SK-N-SH (cell line): ENCODE results near the gene NLRP1. TPM values are rescaled to one million over a fixed set of nuclear protein-coding genes. Genes with fewer than 3 reads are reported as not detected.

Experiments
- CTCF ChIA-PET: fragments of 300-600, 350-600 bp; formaldehyde crosslinking; extraction: SDS; loops from one replicate; lab custom pipeline; 2021; lab: Yijun Ruan, JAX
- POLR2A ChIA-PET: fragments of 350-600 bp; sonication (Branson Sonifier 250); formaldehyde crosslinking; extraction: SDS; loops from one replicate; lab custom pipeline; 2020; ENCODE audit warnings: antibody characterized with exemption, inconsistent platforms; lab: Yijun Ruan, JAX
- DNase-seq: peaks from one replicate; pipeline ENCODE4 v3.0.0; 2012
- H2AFZ ChIP-seq: fragments of 200-600 bp; sonication (generic); 2 replicates; pipeline ENCODE4 v1.8.1; 2016; ENCODE audit warnings: antibody characterized with exemption, mild to moderate bottlenecking, low read depth
- H3F3A ChIP-seq: fragments of 200-600 bp; sonication (generic); replicated peaks from 2 replicates; pipeline ENCODE3; 2016; ENCODE audit warnings: antibody characterized with exemption, mild to moderate bottlenecking; ENCODE audit not compliant: insufficient read depth
- H3K27ac ChIP-seq, 2 experiments: fragments of 200-500 bp in 1 of 2; fragments of 200-600 bp in 1 of 2; sonication (Bioruptor generic) in 1 of 2; sonication (generic), shearing (Covaris generic) in 1 of 2; 2 replicates each; pipeline versions ENCODE4 v1.5.1 to v1.6.1; 2014 to 2016; ENCODE audit warnings: low read depth in 2 of 2, inconsistent platforms in 1 of 2, low read length in 1 of 2, mild to moderate bottlenecking in 1 of 2, mixed read lengths in 1 of 2
- H3K27me3 ChIP-seq: fragments of 200-600 bp; sonication (generic), shearing (Covaris generic); 2 replicates; pipeline ENCODE4 v1.6.1; 2016; ENCODE audit warnings: mixed run types; ENCODE audit not compliant: insufficient read depth
- H3K36me3 ChIP-seq, 2 experiments: fragments of 200-500 bp in 1 of 2; fragments of 200-600 bp in 1 of 2; sonication (Bioruptor generic) in 1 of 2; sonication (generic) in 1 of 2; replicated peaks in 1 of 2; 2 replicates each; pipeline versions ENCODE3 to v1.5.1; 2014 to 2016; ENCODE audit warnings: low read length in 1 of 2, mild to moderate bottlenecking in 1 of 2; ENCODE audit not compliant: insufficient read depth in 2 of 2, control insufficient read depth in 1 of 2
- H3K4me1 ChIP-seq, 2 experiments: fragments of 200-500 bp in 1 of 2; fragments of 200-600 bp in 1 of 2; sonication (Bioruptor generic) in 1 of 2; sonication (generic), shearing (Covaris generic) in 1 of 2; 2 replicates each; pipeline versions ENCODE4 v1.5.1 to v1.6.1; 2014 to 2016; ENCODE audit warnings: low read depth in 1 of 2, low read length in 1 of 2, mixed run types in 1 of 2; ENCODE audit not compliant: insufficient read depth in 2 of 2, control insufficient read depth in 1 of 2
- H3K4me2 ChIP-seq: fragments of 200-600 bp; sonication (generic), shearing (Covaris generic); 2 replicates; pipeline ENCODE4 v1.6.1; 2017; ENCODE audit warnings: mixed run types
- H3K4me3 ChIP-seq, 2 experiments: fragments of 200-500 bp in 1 of 2; fragments of 200-600 bp in 1 of 2; sonication (Bioruptor generic) in 1 of 2; sonication (generic), shearing (Covaris generic) in 1 of 2; 2 replicates each; pipeline versions ENCODE4 v1.5.1 to v1.8.1; 2014 to 2016; ENCODE audit warnings: low read depth in 2 of 2, inconsistent platforms in 1 of 2, low read length in 1 of 2, mild to moderate bottlenecking in 1 of 2, mixed read lengths in 1 of 2, moderate library complexity in 1 of 2
- H3K79me2 ChIP-seq: fragments of 200-600 bp; sonication (generic); 2 replicates; pipeline ENCODE4 v1.8.1; 2017; ENCODE audit warnings: mild to moderate bottlenecking; ENCODE audit not compliant: insufficient read depth
- H3K9ac ChIP-seq: fragments of 200-600 bp; sonication (generic); 2 replicates; pipeline ENCODE4 v1.6.1; 2017; ENCODE audit warnings: mixed run types
- H3K9me2 ChIP-seq: fragments of 200-600 bp; sonication (generic); 2 replicates; pipeline ENCODE4 v1.6.1; 2017; ENCODE audit warnings: mixed run types
- H3K9me3 ChIP-seq: fragments of 200-600 bp; sonication (generic); 2 replicates; pipeline ENCODE4 v1.6.1; 2017; ENCODE audit warnings: mixed run types, mild to moderate bottlenecking, moderate library complexity
- H4K20me1 ChIP-seq: fragments of 200-600 bp; sonication (generic); 2 replicates; pipeline ENCODE4 v1.6.1; 2017; ENCODE audit warnings: mild to moderate bottlenecking, mixed run types; ENCODE audit not compliant: insufficient read depth
- EP300 ChIP-seq, 2 experiments: IDR thresholded peaks; 2 replicates each; pipeline versions ENCODE4 v1.4.0 to v1.6.1; 2012; ENCODE audit warnings: borderline replicate concordance in 1 of 2, low read depth in 1 of 2, low read length in 1 of 2
- EZH2phosphoT487 ChIP-seq: fragments of 200-600 bp; sonication (generic); IDR thresholded peaks from 2 replicates; pipeline ENCODE4 v1.6.1; 2017; ENCODE audit warnings: low read depth, mixed run types, mild to moderate bottlenecking, antibody characterized with exemption, moderate library complexity, borderline replicate concordance
- FOSL2 ChIP-seq: IDR thresholded peaks from 2 replicates; pipeline ENCODE4 v1.4.0; 2012; ENCODE audit warnings: low read depth, mild to moderate bottlenecking, moderate library complexity, borderline replicate concordance
- JUND ChIP-seq: IDR thresholded peaks from 2 replicates; pipeline ENCODE4 v1.4.0; 2012
- NFIC ChIP-seq: IDR thresholded peaks from 2 replicates; pipeline ENCODE4 v1.4.0; 2012; ENCODE audit warnings: borderline replicate concordance
- RAD21 ChIP-seq: IDR thresholded peaks from 2 replicates; pipeline ENCODE4 v1.6.1; 2012; ENCODE audit warnings: mild to moderate bottlenecking, low read length
- RCOR1 ChIP-seq: fragments of 150-350 bp; IDR thresholded peaks from 2 replicates; pipeline ENCODE4 v1.6.1; 2017; ENCODE audit warnings: antibody characterized with exemption, low read length
- REST ChIP-seq: IDR thresholded peaks from 2 replicates; pipeline ENCODE4 v1.6.1; 2012; ENCODE audit warnings: mild to moderate bottlenecking, low read depth, low read length, moderate library complexity
- TAF1 ChIP-seq: IDR thresholded peaks from 2 replicates; pipeline ENCODE4 v1.6.1; 2012; ENCODE audit warnings: low read depth, mild to moderate bottlenecking, low read length, moderate library complexity, borderline replicate concordance
- ZBTB33 ChIP-seq: IDR thresholded peaks from 2 replicates; pipeline ENCODE4 v1.4.0; 2012; ENCODE audit warnings: low read depth, borderline replicate concordance
- WGBS: methylation state at CpG from one replicate; pipeline ENCODE4 v1.1.6; 2017; ENCODE audit warnings: low lambda C conversion rate; 5-methylcytosine and 5-hydroxymethylcytosine counted together
- polyA plus RNA-seq, 3 experiments: library from polyadenylated mRNA; depleted of rRNA; stranded (reverse); fragments of >200 nt; gene quantifications; 2 replicates each; pipeline ENCODE4 v1.2.3, GENCODE V29; 2012

NLRP1 gene
- polyA plus RNA-seq, 1 of the 3 experiments (the other 2 are of a cell fraction): 51.4 TPM

- TF ChIP-seq REST (no peak), RCOR1 (no peak), RAD21 (no peak)
Measured at GRCh38 chr17:5535436-5535835, 48.9 kb downstream of the NLRP1 start (continued).

GRCh38 chr17:5533486-5534315 lies 50.6 kb downstream of the NLRP1 start:
- WGBS: 65% methylated on average over 17 of the region's 18 CpGs
- no peaks in the 10 kb centered on the region for H3F3A ChIP-seq
- no peak overlapping the region for H3K4me3 ChIP-seq
- no peak for DNase-seq
- no peak overlapping the region for H2AFZ ChIP-seq
- no peaks in the 10 kb centered on the region for H3K9me2 ChIP-seq
- no peak overlapping the region for H3K27ac ChIP-seq
- no peaks in the 10 kb centered on the region for H3K4me1 ChIP-seq
- no peaks in the 10 kb centered on the region for H3K79me2 ChIP-seq
- no peaks in the 10 kb centered on the region for H3K9me3 ChIP-seq
- TF ChIP-seq EZH2phosphoT487 (no peak), FOSL2 (no peak), NFIC (no peak), JUND (no peak), ZBTB33 (no peak), EP300 (IDR thresholded peaks at IDR 0.05; ENCODE audit: borderline replicate concordance in 1 of 2, low read depth in 1 of 2, low read length in 1 of 2) (no peak), TAF1 (no peak)
- H3K27me3 ChIP-seq: no peaks in the 10 kb centered on the region
- H3K9ac ChIP-seq: no peak overlapping the region
- ChIA-PET POLR2A (no interaction called here), CTCF (interaction anchor here (0.9 to 1.0 kb wide), 2 partner anchors 16 to 26 kb away, joined by 3 to 4 read pairs; no protein-coding TSS in a partner anchor)
- H4K20me1 ChIP-seq: no peaks in the 10 kb centered on the region
- H3K4me2 ChIP-seq: no peak overlapping the region
- peaks cover 0 to 4% of the 10 kb centered on the region in 2 experiments for H3K36me3 ChIP-seq
